Heart left ventricle (tissue), 16 donors: ENCODE results near the gene GPR31. TPM values are rescaled to one million over a fixed set of nuclear protein-coding genes. Genes with fewer than 3 reads are reported as not detected.

Source experiments
- ATAC-seq, 4 donors: fragments of 200-7000 bp; cut with Tn5 transposase; one replicate each; pipeline ENCODE4 v1.9.1; 2020 to 2022; ENCODE audit warnings: moderate library complexity in 4 of 4, mild to moderate bottlenecking in 3 of 4, moderate number of reproducible peaks in 1 of 4
- DNase-seq, 5 donors: peaks; one replicate each; pipeline ENCODE4 v3.0.0-alpha.2; 2020
- H3K27ac ChIP-seq, 12 donors: fragments of 200-600 bp; sonication (generic) in 4 of 12; one replicate each; pipeline versions ENCODE4 v1.5.0 to v1.8.0; 2016 to 2022; ENCODE audit warnings: mild to moderate bottlenecking in 2 of 12
- H3K27me3 ChIP-seq, 9 donors: fragments of 200-600 bp; sonication (generic) in 2 of 9; one replicate each; pipeline versions ENCODE4 v1.5.1 to v1.8.0; 2016 to 2022; ENCODE audit warnings: mild to moderate bottlenecking in 3 of 9
- H3K36me3 ChIP-seq, 9 donors: fragments of 200-600 bp; sonication (generic) in 2 of 9; one replicate each; pipeline versions ENCODE4 v1.5.0 to v1.8.0; 2018 to 2022; ENCODE audit warnings: mild to moderate bottlenecking in 2 of 9
- H3K4me1 ChIP-seq, 12 donors: fragments of 200-600 bp; sonication (generic) in 4 of 12; one replicate each; pipeline versions ENCODE4 v1.5.0 to v1.8.0; 2016 to 2022; ENCODE audit warnings: mild to moderate bottlenecking in 3 of 12
- H3K4me3 ChIP-seq, 12 donors: fragments of 200-600 bp; sonication (generic) in 4 of 12; one replicate each; pipeline versions ENCODE4 v1.5.0 to v1.8.0; 2017 to 2022; ENCODE audit warnings: mild to moderate bottlenecking in 9 of 12, moderate library complexity in 4 of 12
- H3K9me3 ChIP-seq, 12 donors: fragments of 200-600 bp; sonication (generic) in 4 of 12; one replicate each; pipeline versions ENCODE4 v1.5.0 to v1.8.0; 2016 to 2022; ENCODE audit warnings: mild to moderate bottlenecking in 1 of 12
- POLR2A ChIP-seq, 2 donors: fragments of 450-650 bp; IDR thresholded peaks; one replicate each; pipeline ENCODE4 v1.6.1; 2017; ENCODE audit warnings: antibody characterized with exemption in 2 of 2, mild to moderate bottlenecking in 2 of 2, moderate library complexity in 2 of 2
- WGBS, 4 donors: extraction: QIAGEN DNeasy Blood & Tissue Kit in 2 of 4; methylation state at CpG; one replicate each; pipeline versions ENCODE4 v1.1.5 to v1.1.7; 2013 to 2018; 5-methylcytosine and 5-hydroxymethylcytosine counted together
- intact Hi-C, 10 donors: fragments of 100-400 bp; cut with DNase I; formaldehyde crosslinking; loops; one replicate each; pipeline versions ENCODE4 v1.11.1 to v1.14.2; 2022
- polyA plus RNA-seq, 2 donors: library from polyadenylated mRNA; stranded (reverse); fragments of 200-250 nt; gene quantifications; one replicate each; pipeline ENCODE4 v1.2.3, GENCODE V29; 2013
- total RNA-seq, 9 donors: library from RNA; depleted of rRNA in 2 of 9; stranded (reverse); fragments of >200 nt in 2 of 9; fragmentation: NEBNext Ultra II Directional in 3 of 9; extraction: Animal tissue kit (Norgen Biotek cat#: 25700) in 3 of 9; gene quantifications; one replicate each; pipeline versions ENCODE4 v1.1.0 to v1.2.4, GENCODE V29; 2016 to 2023
- TF ChIP-seq, protein P1 (sequence below), 12 donors: fragments of 200-600 bp; sonication (generic) in 4 of 12; IDR thresholded peaks; one replicate each; pipeline versions ENCODE4 v1.5.0 to v1.8.0; 2018 to 2022; ENCODE audit warnings: antibody characterized with exemption in 12 of 12, mild to moderate bottlenecking in 5 of 12
- donor health status: ischemic (EF 13 %, LVEDD 7.1; RV severe dilation, severe dysfunction).
- donor health status: healthy with polysubstance abuse.
- donor health status: DM: no; HTN: yes; CAD: no.
- donor health status: DM: no; HTN: no; CAD: no.
- donor health status: ischemic (EF 25% LVEDD 6.9; RV normal size, moderate dysfunction).
- donor health status: ischemic (EF 25% LVEDD 5.7; RV mildly dilated, moderate dysfunction).
- donor health status: healthy.
- donor health status: DM: yes; HTN: yes; CAD: no.
- donor health status: ischemic (EF 35%, LVEDD 5.7; RV mildly dilated, moderate dysfunction).
- donor health status: nonischemic (EF 11% LVEDD 7.7; RV severe dilation, severe dysfunction).
- donor health status: DM: yes; HTN: yes; CAD: no.
- donor health status: PGD.
- donor health status: ischemic (EF 29% LVEDD 5.4; RV normal size, mild dysfunction).
- donor health status: nonischemic (EF 23%, LVEDD 6.1; RV moderate dilation, normal function).

The GPR31 gene
- total and polyA plus RNA-seq, 11 donors: not detected

DNA sequence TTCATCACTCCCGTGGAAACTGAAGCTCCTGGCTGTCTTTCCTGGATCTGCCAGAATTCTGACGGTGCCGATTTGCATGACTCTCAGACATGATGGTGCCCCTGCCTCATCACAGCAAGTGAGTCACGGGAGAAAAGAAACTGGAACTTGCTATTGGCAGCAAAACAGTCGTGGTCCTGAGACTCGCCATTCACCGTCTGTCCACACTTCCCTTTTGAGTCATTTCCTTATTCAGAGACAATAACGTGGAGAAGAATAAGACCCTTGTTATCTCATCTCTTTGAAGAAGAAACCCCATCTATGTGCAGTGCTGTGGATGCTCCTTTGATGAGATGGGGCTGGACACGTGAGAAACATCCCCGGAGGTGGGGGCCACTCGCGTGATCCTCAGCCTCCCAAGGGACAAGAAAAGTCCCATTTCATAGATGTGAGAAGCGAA, 4.2 kb downstream of the GPR31 start:
- no peak for TF ChIP-seq POLR2A (IDR thresholded peaks at IDR 0.05)
- TF ChIP-seq, protein P1, sequence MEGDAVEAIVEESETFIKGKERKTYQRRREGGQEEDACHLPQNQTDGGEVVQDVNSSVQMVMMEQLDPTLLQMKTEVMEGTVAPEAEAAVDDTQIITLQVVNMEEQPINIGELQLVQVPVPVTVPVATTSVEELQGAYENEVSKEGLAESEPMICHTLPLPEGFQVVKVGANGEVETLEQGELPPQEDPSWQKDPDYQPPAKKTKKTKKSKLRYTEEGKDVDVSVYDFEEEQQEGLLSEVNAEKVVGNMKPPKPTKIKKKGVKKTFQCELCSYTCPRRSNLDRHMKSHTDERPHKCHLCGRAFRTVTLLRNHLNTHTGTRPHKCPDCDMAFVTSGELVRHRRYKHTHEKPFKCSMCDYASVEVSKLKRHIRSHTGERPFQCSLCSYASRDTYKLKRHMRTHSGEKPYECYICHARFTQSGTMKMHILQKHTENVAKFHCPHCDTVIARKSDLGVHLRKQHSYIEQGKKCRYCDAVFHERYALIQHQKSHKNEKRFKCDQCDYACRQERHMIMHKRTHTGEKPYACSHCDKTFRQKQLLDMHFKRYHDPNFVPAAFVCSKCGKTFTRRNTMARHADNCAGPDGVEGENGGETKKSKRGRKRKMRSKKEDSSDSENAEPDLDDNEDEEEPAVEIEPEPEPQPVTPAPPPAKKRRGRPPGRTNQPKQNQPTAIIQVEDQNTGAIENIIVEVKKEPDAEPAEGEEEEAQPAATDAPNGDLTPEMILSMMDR (IDR thresholded peaks at IDR 0.05): no peak
- Histone ChIP-seq H3K27me3 (peaks cover 0 to 10% (median 0%) of the 10 kb centered on the region in 9 donors), H3K36me3 (no peaks in the 10 kb centered on the region), H3K4me1 (peaks cover 0 to 12% (median 0%) of the 10 kb centered on the region in 12 donors), H3K4me3 (peak overlapping the region in 4 of 12 donors; percentile 3 to 39 (median 29)), H3K27ac (no peak overlapping the region), H3K9me3 (no peaks in the 10 kb centered on the region)
- intact Hi-C loops: no loop called here
- ATAC-seq (peak in 3 of 4 donors; percentile 42 to 65 (median 49)), DNase-seq (no peak)
- WGBS, 4 donors: 40 to 50% (median 41%) methylated on average over 13 of the region's 13 CpGs

DNA sequence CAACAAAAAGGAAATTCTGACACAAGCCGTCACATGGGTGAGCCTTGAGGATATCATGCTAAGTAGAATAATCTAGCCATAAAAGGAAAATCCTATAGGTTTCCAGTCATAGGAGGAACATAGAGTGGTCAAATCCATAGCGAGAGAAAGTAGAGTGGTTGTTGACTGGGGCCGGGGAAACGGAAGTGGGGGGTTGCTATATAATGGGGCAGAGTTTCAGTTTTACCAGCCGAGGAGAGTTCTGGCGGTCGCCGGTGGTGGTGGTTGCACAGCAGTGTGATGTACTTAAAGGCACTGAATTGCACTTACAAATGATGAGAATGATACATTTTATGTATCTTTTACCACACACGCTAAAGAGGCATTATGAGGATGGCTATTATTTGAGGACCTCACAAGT, 4.9 kb downstream of the GPR31 start:
- ATAC-seq: no peak
- DNase-seq: no peak
- intact Hi-C loops: no loop called here
- H3K4me3 ChIP-seq: peak overlapping the region in 3 of 12 donors; percentile 3 to 39 (median 26)
- H3K27me3 ChIP-seq: peaks cover 0 to 11% (median 0%) of the 10 kb centered on the region in 9 donors
- whole genome bisulfite sequencing, 4 donors: 92 to 94% (median 93%) methylated on average over 9 of the region's 9 CpGs
- H3K9me3 ChIP-seq: no peaks in the 10 kb centered on the region
- TF ChIP-seq, protein P1 (IDR thresholded peaks at IDR 0.05): no peak
- no peak for TF ChIP-seq POLR2A (IDR thresholded peaks at IDR 0.05)
- H3K36me3 ChIP-seq: no peaks in the 10 kb centered on the region
- H3K4me1 ChIP-seq: peaks cover 0 to 12% (median 0%) of the 10 kb centered on the region in 12 donors
- no peak overlapping the region for H3K27ac ChIP-seq

DNA sequence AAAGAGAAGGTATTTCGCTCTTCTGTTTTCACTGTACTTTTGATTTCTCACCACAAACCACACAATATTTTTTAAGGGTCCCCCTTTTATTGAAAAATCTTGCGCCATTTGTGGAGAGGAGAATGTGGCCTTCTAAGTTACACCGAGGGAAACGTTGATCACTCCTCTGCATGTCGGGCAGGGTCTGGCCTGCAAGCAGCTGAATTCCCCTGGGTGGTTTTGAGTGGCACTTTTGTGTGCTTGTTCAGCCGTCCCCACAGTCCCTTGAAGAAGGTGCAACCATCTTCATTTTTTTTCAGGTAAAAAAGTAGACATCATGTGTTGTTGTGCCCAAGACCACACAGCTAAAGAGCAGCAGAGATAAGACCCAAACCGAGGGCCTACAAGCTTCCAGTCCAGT, 6.1 kb downstream of the GPR31 start:
- intact Hi-C loops: no loop called here
- Histone ChIP-seq H3K27ac (no peak overlapping the region), H3K27me3 (peaks cover 0 to 19% (median 0%) of the 10 kb centered on the region in 9 donors), H3K4me1 (peaks cover 0 to 12% (median 0%) of the 10 kb centered on the region in 12 donors), H3K36me3 (no peaks in the 10 kb centered on the region), H3K9me3 (no peaks in the 10 kb centered on the region), H3K4me3 (no peak overlapping the region)
- ATAC-seq: no peak
- DNase-seq: no peak
- WGBS, 4 donors: 81 to 91% (median 89%) methylated on average over 7 of the region's 7 CpGs
- TF ChIP-seq POLR2A (IDR thresholded peaks at IDR 0.05): no peak

DNA sequence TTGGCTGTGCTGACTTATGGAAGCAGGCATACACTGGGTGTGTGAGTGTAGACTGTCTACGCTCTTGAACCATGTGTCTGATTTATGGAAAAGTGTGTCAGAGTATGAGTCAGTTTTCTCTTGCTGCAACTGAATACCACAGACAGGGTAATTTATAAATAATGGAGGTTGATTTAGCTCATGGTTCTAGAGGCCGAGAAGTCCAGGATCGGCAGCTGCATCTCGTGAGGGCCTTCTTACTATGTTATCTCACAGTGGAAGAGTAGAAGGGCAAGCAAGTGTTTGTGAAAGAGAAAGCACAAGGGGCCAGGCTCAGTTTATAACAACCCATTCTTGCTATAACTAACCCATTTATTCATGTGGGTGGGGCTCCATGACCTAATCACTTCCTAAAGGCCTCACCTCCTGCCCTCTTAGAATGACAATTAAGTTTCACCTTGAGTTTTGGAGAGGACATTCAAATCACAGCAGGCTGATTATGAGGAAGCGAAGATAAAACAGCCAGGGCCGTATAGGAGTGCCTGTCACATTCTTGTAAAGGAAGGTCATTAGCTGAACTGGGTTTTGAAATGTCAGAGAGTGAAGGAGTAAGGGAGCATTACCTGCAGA, 6.7 kb downstream of the GPR31 start:
- Histone ChIP-seq H3K27me3 (peaks cover 0 to 24% (median 0%) of the 10 kb centered on the region in 9 donors), H3K4me1 (peaks cover 0 to 12% (median 0%) of the 10 kb centered on the region in 12 donors), H3K36me3 (no peaks in the 10 kb centered on the region), H3K27ac (no peak overlapping the region), H3K4me3 (no peak overlapping the region), H3K9me3 (no peaks in the 10 kb centered on the region)
- DNase-seq (no peak), ATAC-seq (no peak)
- intact Hi-C loops: no loop called here
- TF ChIP-seq, protein P1 (IDR thresholded peaks at IDR 0.05): no peak
- no peak for TF ChIP-seq POLR2A (IDR thresholded peaks at IDR 0.05)
- 76 to 79% (median 77%) methylated on average over 6 of the region's 6 CpGs for WGBS, 4 donors
